ENCODE data around the gene STK39. TPM values are rescaled to one million over a fixed set of nuclear protein-coding genes. Genes with fewer than 3 reads are reported as not detected.

STK39 gene
- total RNA-seq, 2 experiments from 2014 or later: 27.3 to 28.8 TPM

GRCh38 chr2:167940346-167940725, 307.1 kb downstream of the STK39 start:
- DNase-seq: no peak
- H3K4me1 Mint-ChIP-seq: no peaks in the 10 kb centered on the region
- no peaks in the 10 kb centered on the region for H3K9me3 Mint-ChIP-seq
- no peak overlapping the region for H3K4me3 Mint-ChIP-seq
- H3K27me3 Mint-ChIP-seq: peaks cover 7% of the 10 kb centered on the region
- no peak for ATAC-seq (ENCODE audit: low read depth)
- H3K27ac Mint-ChIP-seq: no peak overlapping the region
- no peaks in the 10 kb centered on the region for H3K36me3 Mint-ChIP-seq
- POLR2A ChIA-PET: no interaction called here

GRCh38 chr2:167939514-167940345, 307.7 kb downstream of the STK39 start:
- Mint-ChIP-seq H3K27ac (no peak overlapping the region), H3K4me3 (no peak overlapping the region), H3K4me1 (no peaks in the 10 kb centered on the region), H3K36me3 (no peaks in the 10 kb centered on the region), H3K27me3 (peaks cover 7% of the 10 kb centered on the region), H3K9me3 (no peaks in the 10 kb centered on the region)
- DNase-seq (no peak), ATAC-seq (ENCODE audit: low read depth) (no peak)
- POLR2A ChIA-PET: no interaction called here

GRCh38 chr2:167937403-167937802, 310.0 kb downstream of the STK39 start:
- Mint-ChIP-seq H3K27me3 (peaks cover 7% of the 10 kb centered on the region), H3K27ac (no peak overlapping the region), H3K9me3 (no peaks in the 10 kb centered on the region), H3K4me3 (no peak overlapping the region), H3K36me3 (no peaks in the 10 kb centered on the region), H3K4me1 (no peaks in the 10 kb centered on the region)
- POLR2A ChIA-PET: no interaction called here
- DNase-seq (no peak), ATAC-seq (ENCODE audit: low read depth) (no peak)

GRCh38 chr2:167935803-167936110, 311.6 kb downstream of the STK39 start:
- POLR2A ChIA-PET: no interaction called here

GRCh38 chr2:167933097-167933814, 314.1 kb downstream of the STK39 start:
- H3K4me1 Mint-ChIP-seq: no peaks in the 10 kb centered on the region
- H3K36me3 Mint-ChIP-seq: no peaks in the 10 kb centered on the region
- ATAC-seq (ENCODE audit: low read depth): no peak

More at GRCh38 chr2:167935803-167936110, 311.6 kb downstream of the STK39 start:
- Mint-ChIP-seq H3K36me3 (no peaks in the 10 kb centered on the region), H3K4me1 (no peaks in the 10 kb centered on the region), H3K4me3 (no peak overlapping the region), H3K27ac (no peak overlapping the region), H3K9me3 (no peaks in the 10 kb centered on the region), H3K27me3 (peaks cover 5% of the 10 kb centered on the region)
- ATAC-seq (ENCODE audit: low read depth) (no peak), DNase-seq (no peak)

GRCh38 chr2:167932123-167932693, 315.2 kb downstream of the STK39 start:
- Mint-ChIP-seq H3K27ac (no peak overlapping the region), H3K36me3 (no peaks in the 10 kb centered on the region), H3K27me3 (peaks cover 10% of the 10 kb centered on the region), H3K4me1 (no peaks in the 10 kb centered on the region), H3K9me3 (no peaks in the 10 kb centered on the region), H3K4me3 (no peak overlapping the region)
- ATAC-seq (ENCODE audit: low read depth) (no peak), DNase-seq (no peak)
- POLR2A ChIA-PET: no interaction called here

More at GRCh38 chr2:167933097-167933814, 314.1 kb downstream of the STK39 start:
- H3K9me3 Mint-ChIP-seq: no peaks in the 10 kb centered on the region
- DNase-seq: no peak
- no peak overlapping the region for H3K27ac Mint-ChIP-seq
- H3K27me3 Mint-ChIP-seq: peaks cover 8% of the 10 kb centered on the region
- no peak overlapping the region for H3K4me3 Mint-ChIP-seq
- POLR2A ChIA-PET: no interaction called here

- Mint-ChIP-seq H3K36me3 (no peaks in the 10 kb centered on the region), H3K9me3 (no peaks in the 10 kb centered on the region), H3K27ac (no peak overlapping the region), H3K4me3 (no peak overlapping the region), H3K4me1 (no peaks in the 10 kb centered on the region), H3K27me3 (peaks cover 13% of the 10 kb centered on the region)
- POLR2A ChIA-PET: no interaction called here
- DNase-seq (no peak), ATAC-seq (ENCODE audit: low read depth) (no peak)
Measured at GRCh38 chr2:167929484-167929883, 317.9 kb downstream of the STK39 start.

GRCh38 chr2:167928434-167928833, 319.0 kb downstream of the STK39 start:
- no peaks in the 10 kb centered on the region for H3K9me3 Mint-ChIP-seq
- H3K27ac Mint-ChIP-seq: no peak overlapping the region
- peaks cover 13% of the 10 kb centered on the region for H3K27me3 Mint-ChIP-seq
- POLR2A ChIA-PET: no interaction called here
- no peak overlapping the region for H3K4me3 Mint-ChIP-seq
- H3K36me3 Mint-ChIP-seq: no peaks in the 10 kb centered on the region
- H3K4me1 Mint-ChIP-seq: no peaks in the 10 kb centered on the region
- no peak for DNase-seq
- ATAC-seq (ENCODE audit: low read depth): no peak

- Mint-ChIP-seq H3K4me3 (no peak overlapping the region), H3K27ac (no peak overlapping the region), H3K9me3 (no peaks in the 10 kb centered on the region), H3K36me3 (no peaks in the 10 kb centered on the region), H3K4me1 (no peaks in the 10 kb centered on the region), H3K27me3 (peaks cover 15% of the 10 kb centered on the region)
- POLR2A ChIA-PET: no interaction called here
- DNase-seq (no peak), ATAC-seq (ENCODE audit: low read depth) (no peak)
Measured at GRCh38 chr2:167925758-167926157, 321.6 kb downstream of the STK39 start.

- DNase-seq (no peak), ATAC-seq (ENCODE audit: low read depth) (no peak)
- no peaks in the 10 kb centered on the region for H3K9me3 Mint-ChIP-seq
- peaks cover 19% of the 10 kb centered on the region for H3K27me3 Mint-ChIP-seq
- POLR2A ChIA-PET: no interaction called here
- no peaks in the 10 kb centered on the region for H3K4me1 Mint-ChIP-seq
- no peak overlapping the region for H3K27ac Mint-ChIP-seq
- no peaks in the 10 kb centered on the region for H3K36me3 Mint-ChIP-seq
- H3K4me3 Mint-ChIP-seq: no peak overlapping the region
Measured at GRCh38 chr2:167924556-167924955, 322.8 kb downstream of the STK39 start.

GRCh38 chr2:167916756-167917155, 330.6 kb downstream of the STK39 start:
- Mint-ChIP-seq H3K4me1 (no peaks in the 10 kb centered on the region), H3K36me3 (no peaks in the 10 kb centered on the region), H3K4me3 (no peak overlapping the region), H3K9me3 (no peaks in the 10 kb centered on the region), H3K27ac (no peak overlapping the region), H3K27me3 (peaks cover 14% of the 10 kb centered on the region)
- POLR2A ChIA-PET: no interaction called here
- no peak for ATAC-seq (ENCODE audit: low read depth)
- no peak for DNase-seq

- ATAC-seq (ENCODE audit: low read depth): no peak
Measured at GRCh38 chr2:167914969-167915368, 332.4 kb downstream of the STK39 start.

GRCh38 chr2:167908786-167909185, 338.6 kb downstream of the STK39 start:
- Mint-ChIP-seq H3K27ac (no peak overlapping the region), H3K4me1 (no peaks in the 10 kb centered on the region), H3K9me3 (no peaks in the 10 kb centered on the region), H3K4me3 (no peak overlapping the region), H3K27me3 (peaks cover 14% of the 10 kb centered on the region), H3K36me3 (no peaks in the 10 kb centered on the region)
- POLR2A ChIA-PET: no interaction called here
- DNase-seq (no peak), ATAC-seq (ENCODE audit: low read depth) (no peak)

More at GRCh38 chr2:167914969-167915368, 332.4 kb downstream of the STK39 start:
- POLR2A ChIA-PET: no interaction called here
- no peaks in the 10 kb centered on the region for H3K4me1 Mint-ChIP-seq
- DNase-seq: no peak
- H3K36me3 Mint-ChIP-seq: no peaks in the 10 kb centered on the region
- no peak overlapping the region for H3K27ac Mint-ChIP-seq
- H3K27me3 Mint-ChIP-seq: peaks cover 10% of the 10 kb centered on the region
- no peaks in the 10 kb centered on the region for H3K9me3 Mint-ChIP-seq
- no peak overlapping the region for H3K4me3 Mint-ChIP-seq

GRCh38 chr2:167905668-167906067, 341.7 kb downstream of the STK39 start:
- ATAC-seq (ENCODE audit: low read depth) (no peak), DNase-seq (no peak)
- H3K27ac Mint-ChIP-seq: no peak overlapping the region
- H3K4me1 Mint-ChIP-seq: no peaks in the 10 kb centered on the region
- H3K4me3 Mint-ChIP-seq: no peak overlapping the region
- no peaks in the 10 kb centered on the region for H3K36me3 Mint-ChIP-seq
- H3K27me3 Mint-ChIP-seq: peaks cover 8% of the 10 kb centered on the region
- H3K9me3 Mint-ChIP-seq: no peaks in the 10 kb centered on the region
- POLR2A ChIA-PET: no interaction called here
